Tongue (tissue), 2 donors: ENCODE results near the gene ASB10. TPM values are rescaled to one million over a fixed set of nuclear protein-coding genes. Genes with fewer than 3 reads are reported as not detected.

ENCODE experiments used
- DNase-seq: peaks from one replicate; pipeline ENCODE4 v3.0.0-alpha.2; 2015
- total RNA-seq: library from RNA; depleted of rRNA; stranded (reverse); fragments of >200 nt; gene quantifications from one replicate; pipeline ENCODE4 v1.2.3, GENCODE V29; 2014

The ASB10 gene
- total RNA-seq, 1 donor from 2014 or later: 4.9 TPM

DNA sequence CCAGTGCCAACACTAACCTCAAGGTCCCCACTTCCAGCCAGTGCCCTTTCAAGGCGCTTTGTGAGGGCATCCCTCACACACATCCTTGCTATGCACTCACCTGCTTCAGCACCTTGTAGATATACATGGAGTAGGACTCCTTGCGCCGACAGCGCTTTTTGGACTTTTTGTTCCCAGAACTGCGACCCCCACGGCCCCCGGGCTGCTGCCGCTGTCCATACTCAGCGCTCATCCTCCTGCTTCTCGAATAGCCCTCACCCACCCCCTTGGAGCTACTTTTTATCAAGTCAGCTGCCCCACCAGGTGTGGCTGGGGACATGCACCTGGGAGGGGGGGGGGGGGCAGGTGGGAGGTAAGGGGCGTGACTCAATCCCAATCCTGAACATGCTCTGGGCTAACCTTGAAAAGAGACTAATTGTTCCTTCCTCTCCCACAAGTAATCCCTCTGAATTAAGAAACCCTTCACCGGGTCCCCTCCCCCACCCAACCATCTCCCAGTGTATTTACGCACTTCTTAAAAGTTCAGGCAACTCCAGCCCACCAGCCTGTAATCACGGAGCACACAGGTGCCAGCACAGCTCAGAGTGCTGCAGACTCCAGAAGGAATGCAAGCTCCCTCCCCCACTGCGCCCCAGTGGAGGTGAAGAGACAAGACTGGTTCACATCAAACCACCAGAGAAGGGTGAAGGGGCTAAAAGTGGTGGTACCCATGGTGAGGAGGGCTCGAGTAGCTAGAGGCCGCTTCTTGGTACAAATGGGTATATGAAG lies 23.2 kb upstream of the ASB10 start, which contains the start of gene H2BK1:
TSS of gene H2BK1 (minus strand) at position 402 of the 768 bp plus-strand sequence. CDS start at position 232, 170 bp downstream.
- DNase-seq: no peak

DNA sequence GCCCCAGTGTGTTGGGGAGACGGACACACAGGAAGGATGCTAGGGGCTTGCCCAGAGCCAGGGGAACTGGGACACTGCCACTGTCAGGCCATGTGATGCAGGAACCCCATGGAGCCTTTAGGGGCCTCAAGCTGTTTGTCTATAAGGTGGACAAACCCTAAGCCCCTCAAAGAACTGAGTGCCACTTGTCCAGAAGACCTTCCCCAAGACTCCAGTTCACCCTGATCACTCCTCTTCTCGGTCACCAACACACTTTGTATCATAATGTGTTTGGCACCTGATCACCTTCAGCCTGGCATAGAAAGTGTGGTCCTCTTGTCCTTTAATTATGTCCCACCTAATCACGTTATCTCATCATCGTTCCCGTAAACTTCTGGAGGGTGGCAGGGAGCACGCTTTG lies 22.5 kb upstream of the ASB10 start:
- DNase-seq: no peak

DNA sequence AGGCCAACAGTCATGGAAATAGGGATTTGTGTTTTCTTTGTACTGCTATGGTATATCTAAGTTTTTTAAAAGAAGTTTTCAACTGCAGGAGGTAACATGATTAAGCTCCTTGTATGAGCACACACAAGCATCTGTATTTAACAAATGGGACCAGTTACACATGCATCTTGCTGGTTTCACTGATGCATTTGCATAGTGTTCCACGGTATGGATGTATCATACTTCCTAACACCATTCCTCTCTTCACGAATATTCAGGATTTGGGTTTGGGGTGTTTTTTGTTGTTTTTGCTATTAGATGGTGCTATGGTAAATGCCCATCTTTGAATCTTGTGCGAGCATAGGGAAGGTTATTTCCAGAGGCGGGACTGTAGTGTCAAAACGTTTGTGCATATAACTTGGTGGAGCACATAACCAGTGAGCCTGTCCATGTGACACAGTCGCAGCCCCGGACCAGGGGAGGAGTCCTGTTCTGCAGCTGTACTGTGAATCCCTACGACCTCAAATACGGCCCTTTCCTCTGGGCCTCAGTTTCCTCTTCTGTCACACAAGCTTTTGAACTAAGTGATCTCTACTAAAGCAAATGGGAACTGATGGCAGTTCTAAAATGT lies 21.3 kb upstream of the ASB10 start:
- DNase-seq: no peak

DNA sequence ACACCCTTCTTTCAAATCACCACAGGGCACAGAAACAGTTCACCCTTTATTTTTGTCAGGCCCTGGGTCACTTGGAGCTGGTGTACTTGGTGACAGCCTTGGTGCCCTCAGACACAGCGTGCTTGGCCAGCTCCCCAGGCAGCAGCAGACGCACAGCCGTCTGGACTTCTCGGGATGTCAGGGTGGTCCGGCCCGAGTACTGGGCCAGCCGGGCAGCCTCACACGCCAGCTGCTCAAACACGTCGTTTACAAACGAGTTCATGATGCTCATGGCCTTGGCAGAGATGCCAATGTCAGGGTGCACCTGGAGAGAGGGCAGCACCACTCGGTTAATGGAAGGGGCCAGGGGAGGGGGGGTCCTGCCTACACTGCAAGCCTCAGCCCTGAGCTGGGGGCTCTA lies 20.8 kb upstream of the ASB10 start:
- peak; percentile 9 for DNase-seq

DNA sequence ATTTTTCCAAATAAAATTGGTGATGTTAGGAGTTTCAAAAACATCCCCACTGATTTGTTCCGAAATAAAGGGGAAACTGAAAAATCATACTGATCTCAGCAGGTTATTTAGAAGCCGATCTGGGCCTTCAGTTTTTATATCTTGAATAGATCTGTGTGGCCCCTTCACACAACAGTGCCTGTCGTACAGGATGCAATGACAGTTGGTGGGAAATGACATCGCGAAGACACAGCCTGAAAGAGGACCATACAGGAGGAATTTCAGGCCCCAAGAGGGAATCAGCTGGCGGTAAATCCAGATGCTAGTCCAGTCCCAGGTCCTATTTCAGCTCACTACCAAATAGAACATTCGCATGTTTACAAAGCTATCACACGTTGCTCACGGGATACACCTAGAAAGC lies 20.3 kb upstream of the ASB10 start:
- no peak for DNase-seq

DNA sequence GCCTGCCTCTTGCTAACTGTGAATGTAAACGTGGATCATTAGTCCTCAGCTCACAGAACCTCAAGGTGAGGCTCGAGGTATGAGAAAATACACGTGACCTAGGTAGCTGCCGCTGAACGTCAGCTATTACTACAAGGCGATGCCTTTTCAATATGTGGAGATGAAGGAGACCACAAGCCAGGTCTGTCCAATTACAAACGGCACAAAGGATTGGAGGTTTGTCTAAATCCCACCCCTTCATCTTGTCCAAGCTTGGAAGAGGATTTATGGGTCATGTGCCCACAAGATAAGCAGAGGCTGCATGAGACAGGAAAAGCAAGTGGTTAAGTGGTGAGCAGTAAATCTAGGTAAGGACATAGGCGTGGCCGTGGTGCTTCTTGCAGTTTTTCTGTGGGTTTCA lies 19.9 kb upstream of the ASB10 start:
- no peak for DNase-seq

DNA sequence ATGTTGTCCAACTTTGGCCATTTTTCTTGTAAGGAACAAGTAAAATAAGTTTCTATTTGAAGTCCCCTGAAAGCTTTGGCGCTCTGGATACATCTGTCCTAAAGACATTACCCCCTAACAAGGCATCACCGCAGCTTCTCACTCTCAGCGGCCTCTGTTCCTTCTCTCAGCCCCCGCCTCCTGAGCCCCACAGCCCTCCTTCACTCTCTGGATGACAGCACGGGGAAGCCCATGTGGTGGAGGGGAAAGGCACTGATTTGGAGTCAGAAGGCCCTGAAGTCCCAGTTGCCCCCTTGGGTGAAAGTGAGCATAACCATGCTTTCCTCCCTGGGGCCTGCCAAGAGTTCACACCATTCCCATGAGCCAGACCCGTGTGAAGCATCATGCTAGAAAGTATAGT lies 18.7 kb upstream of the ASB10 start:
- DNase-seq: no peak

DNA sequence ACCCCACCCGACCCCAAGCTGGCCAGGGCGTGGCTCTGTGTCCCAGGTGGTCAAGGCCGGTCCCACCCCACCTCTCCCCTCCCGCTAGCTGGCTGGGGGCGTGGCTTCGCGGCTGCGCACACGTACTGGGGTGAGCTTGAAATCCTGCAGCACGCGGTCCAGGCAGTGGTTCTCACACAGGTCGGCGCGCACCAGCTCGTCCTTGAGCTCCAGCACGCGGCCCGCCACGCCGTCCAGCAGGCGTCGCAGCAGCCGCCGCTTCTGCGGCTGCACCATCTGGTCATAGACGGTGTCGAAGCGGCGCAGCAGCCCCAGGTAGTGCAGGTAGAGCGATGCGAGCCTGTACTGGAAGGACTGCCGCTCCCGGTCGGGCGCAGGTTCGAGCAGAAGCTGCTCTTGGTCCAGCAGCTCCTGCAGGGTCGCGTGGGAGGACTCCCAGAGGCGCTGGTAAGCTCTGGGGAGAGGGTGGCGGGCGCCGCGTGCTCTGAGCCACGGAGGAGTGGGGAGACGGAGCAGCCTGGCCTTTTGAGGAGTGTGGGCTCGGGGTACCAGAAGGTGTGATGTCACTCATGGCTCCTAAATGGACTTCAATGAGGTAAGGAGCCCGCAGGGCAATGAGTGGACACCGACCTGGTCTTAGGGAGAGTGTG lies 17.5 kb upstream of the ASB10 start:
- no peak for DNase-seq

DNA sequence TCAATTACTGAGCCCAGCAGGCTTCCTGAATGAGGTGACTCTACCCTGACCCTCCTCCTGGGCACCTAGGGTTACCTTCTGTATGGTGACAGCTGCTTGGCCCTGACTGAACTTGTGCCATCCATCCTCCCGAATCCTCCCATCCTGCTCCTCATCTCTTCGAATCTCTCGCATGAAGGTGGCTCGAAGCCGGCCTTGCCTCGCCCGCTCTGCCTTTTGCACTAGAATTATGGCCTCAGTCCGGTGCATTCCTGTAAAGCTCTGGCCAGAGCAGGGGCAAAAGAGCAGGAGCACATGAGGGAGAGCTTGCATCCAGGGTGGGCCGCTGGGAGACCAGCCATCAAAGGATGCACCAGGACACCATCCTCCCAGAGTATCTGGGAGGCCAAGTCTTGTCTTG lies 15.8 kb upstream of the ASB10 start:
- DNase-seq: no peak

DNA sequence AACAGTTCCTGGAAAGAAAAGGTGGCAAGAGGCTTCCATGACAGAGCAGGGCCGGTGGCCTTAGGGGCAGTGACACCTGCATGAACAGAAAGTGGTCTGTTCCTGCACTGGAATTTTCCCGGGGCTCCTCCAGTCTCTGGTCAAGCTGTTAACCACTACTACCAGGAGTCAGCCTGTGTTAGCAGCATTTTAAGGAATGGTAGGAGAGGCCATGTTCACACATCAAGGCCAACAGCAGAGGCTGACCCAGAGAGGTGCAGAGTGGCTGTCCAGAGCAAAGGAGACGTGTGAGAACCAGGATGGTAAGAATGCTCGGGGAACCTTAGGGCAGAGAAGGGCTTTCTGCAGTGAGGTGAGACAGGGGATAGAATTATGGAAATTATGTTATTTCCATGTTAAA lies 14.7 kb upstream of the ASB10 start:
- no peak for DNase-seq

DNA sequence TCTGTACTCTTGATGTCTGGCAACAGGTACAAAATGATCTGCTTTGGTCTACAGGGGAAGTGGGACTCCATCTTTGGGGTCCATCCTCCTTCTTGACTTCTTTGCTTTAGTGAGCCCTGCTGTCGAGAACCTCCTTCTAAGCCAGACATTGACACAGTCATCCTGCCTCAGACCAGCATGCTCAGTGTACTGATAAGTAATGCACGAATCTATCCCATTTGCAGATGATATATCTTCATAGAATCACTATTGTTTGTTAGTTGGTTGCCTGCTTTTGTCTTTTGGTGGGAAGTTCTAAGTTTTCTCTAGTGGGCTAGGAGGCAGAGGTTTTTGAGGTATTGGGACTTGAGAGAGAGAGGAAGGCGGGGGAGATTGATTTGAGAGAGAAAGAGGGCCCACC lies 14.3 kb upstream of the ASB10 start:
- DNase-seq: no peak

DNA sequence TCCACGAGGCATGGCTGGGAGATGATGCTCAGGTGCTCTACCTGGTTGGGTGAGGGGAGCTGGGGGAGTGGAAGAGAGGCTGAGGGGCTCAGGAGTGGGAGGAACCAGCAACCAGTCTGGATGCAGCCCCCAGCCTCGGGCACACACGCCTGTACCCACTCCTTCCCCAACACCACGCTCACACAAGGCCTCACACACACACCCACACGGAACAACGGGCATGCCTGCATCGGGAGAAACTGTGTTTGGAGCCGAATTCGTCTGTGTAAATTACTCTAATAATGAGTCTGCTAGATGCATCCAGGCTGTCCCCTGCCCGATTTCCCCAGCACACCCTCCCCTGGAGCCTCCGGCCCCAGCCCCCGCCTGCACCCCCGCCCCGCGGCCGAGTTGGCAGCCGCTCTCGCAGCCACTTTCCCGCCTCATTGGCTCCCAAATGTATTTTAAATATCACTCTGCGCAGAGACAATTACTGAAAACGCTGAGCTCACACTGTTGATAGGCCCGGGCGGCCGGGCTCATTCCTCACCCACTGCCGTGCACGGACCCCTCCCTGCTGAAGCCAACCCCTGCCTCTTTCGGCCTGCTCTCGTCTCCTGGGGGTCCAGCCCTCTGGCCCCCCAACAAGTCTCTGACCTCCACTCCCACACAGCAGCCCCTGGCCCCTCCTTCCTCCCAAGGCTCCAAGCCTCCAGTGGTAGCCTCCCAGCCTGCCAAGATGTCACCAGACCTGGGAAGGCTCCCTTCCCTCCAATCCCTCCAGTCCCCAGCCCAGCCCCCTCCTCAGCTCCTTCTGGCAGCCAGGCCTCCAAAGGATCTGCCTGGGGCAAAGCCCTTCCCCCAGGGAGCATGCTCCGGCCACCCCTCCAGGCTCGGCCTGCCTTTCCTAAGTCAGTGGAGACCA lies 12.1 kb upstream of the ASB10 start:
- DNase-seq: peak; percentile 30

DNA sequence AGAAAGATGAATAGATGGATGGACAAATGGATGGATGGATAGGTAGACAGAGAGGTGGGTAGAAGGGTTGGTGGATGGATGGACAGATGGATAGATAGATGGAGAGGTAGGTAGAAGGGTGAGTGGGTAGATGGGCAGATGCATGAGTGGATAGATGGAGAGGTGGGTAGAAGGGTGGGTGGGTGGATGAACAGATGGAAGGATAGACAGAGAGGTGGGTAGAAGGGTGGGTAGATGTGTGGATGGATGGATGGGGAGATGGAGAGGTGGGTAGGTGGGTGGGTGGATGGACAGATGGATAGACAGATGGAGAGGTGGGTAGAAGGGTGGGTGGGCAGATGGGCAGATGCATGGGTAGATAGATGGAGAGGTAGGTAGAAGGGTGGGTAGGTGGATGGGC lies 10.9 kb upstream of the ASB10 start:
- no peak for DNase-seq

DNA sequence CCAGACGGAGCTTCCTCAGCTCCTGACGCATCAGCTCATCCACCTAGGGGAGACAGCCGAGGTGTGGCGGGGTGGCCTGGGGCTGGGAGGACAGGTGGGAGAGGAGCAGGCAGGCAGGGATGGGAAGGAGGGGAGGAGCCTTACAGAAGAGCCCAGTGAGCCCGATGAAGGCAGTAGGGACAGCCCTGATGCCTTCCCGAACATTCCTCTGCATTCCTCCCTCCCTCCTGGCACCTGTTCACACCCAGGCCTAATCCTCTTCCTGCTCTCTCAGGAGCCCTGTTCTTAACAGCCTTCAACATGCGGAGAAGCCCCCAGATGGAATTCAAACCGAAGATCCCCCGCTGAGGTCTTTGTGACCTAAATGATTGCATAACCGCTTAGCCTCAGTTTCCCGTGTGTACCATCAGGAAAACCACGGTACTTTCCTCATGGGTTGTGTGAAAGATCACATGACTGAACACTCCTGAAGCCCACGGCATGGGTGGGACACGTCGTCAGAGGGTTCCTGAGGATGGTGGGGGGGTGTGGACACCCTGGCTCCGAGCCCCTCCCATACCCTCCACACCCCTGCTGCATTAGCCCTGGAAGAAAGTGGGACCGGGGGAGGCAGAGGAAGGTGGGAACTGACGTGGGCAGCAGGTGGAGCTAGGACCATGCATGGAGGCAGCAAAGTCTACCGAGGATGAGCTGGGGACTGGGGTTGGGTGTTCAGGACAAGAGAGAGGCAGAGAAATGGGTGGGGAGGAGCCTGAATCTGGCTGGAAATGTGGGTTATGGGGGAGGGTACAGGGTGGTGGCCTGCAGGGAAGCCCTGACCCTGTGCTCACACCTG lies 8.8 kb upstream of the ASB10 start:
- DNase-seq: no peak

DNA sequence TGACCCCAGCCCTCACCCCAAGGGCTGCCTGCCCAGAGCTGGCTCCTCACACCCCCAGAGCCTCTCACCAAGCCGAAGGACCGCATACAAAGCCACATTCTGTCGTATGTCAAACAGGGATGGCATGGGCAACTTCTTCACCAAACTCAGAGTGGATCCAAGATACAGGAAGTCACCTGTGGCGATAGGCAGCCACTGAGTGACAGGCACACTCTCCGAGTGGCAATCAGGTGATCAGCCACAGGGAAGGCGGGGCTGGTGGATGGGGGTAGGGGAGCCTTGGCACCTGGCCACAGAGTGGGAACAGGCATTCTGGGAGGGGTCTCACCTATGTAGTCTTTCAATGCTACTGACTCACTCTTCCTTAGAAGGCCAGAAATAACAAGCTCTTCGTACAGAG lies 7.1 kb upstream of the ASB10 start:
- DNase-seq: no peak

DNA sequence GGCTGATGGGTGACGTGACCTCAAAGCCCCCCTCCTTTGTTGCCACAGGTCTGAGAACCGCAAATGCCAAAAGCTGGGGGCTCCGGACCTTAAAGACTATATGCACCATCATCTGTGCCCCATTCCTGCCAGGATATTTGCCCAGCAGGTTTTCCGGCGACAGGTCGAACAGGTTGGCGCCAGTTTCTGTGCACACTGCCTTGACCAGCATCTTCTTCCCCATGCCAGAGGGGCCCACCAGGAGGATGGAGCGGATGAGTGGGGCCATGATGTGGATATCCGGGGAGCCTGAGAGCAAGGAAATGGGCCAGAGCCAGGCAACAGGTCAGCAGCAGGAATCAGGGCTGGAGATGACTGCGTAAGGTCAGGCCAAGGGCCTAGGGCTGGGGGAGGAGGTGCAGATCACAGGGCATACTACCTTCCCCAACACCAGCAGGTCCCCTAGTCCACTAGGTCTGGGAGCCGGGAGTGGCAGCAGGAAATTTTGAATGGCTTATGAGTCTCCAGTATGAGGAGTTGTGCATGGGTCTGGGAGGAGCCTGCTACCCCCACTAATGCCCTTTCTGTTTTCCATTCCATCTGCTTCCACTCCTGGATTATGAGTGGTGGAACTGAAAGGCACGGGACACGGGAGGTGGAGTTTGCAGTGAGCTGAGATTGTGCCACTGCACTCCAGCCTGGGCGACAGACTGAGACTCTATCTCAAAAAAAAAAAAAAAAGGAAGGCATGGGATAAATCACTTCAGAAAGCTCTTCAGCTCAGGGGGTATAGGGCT lies 6.3 kb upstream of the ASB10 start:
- DNase-seq: no peak

DNA sequence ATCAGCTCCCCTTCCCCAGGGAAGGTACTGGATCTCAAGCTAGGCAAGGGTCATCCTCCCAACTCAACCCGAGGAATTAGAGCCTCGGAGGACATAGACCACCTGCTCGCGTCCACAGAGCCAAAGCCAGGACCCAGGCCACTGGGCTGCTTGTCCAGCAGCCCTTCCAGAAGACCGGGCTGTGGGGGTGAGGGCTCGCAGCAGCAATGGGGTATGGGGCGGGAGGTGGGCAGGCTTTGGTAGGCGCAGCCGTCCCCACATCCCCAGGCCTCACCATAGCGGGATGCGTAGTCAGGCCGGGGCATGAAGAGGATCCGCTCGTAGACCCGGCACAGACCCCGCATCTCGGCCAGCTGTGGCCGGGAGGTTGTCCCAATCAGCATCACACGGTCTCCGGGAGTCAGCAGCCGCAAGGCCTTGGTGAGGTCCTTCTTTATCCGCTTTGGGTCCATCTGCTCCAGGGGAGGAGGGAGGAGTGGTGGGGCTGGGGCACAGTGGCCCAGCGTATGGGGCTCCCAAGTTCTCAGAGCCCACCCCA lies 5.0 kb upstream of the ASB10 start:
- DNase-seq: no peak

DNA sequence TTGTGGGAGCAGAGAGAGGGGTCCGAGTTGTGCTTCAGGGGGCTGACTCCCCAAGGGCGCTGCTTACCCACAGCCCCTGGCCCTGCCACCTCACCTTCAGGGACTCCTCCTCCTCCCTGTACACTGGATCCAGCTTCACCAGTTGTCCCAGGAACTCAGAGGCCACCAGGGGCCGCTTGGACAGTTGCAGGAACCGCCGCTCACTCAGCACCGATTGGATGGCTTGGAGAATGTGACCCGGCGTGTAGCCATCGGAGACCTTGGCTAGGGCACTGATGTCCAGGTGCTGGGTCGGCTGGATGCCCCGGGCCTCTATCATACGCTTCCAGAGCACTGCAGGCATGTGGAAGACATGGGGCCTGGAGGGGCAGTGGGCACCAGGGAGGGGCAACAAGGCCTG lies 4.5 kb upstream of the ASB10 start:
- no peak for DNase-seq

DNA sequence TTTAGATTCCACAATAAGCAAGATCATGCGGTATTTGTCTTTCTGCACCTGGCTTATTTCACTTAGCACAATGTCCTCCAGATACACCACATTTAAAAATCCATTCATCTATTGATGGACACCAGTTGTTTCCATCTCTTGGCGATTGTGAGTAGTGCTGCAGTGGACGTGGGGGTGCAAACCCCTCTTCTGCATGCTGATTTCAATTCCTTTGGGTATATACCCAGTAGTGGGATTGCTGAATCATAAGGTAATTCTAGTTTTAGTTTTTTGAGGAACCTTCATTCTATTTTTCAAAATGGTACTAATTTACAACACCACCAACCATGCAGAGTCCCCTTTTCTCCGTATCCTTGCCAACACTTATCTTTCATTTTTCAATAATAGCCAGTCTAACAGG lies 2.0 kb upstream of the ASB10 start:
- DNase-seq: no peak

DNA sequence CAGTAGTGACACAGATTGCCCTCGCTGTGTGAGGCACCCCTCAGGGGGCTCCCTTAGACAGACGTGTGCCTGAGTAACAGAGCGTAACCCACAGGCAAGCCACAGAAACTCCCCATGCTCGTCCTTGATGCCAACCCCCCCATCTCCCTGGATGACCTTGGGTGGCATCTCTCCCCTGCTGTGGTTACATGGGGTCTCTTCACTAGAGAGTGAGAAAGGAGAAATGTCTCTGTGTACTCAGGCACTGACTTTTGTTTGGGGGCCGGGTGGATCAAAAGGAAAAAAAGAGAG lies 1.1 kb upstream of the ASB10 start:
- no peak for DNase-seq
